HT-29 (cell line): ENCODE data around the gene RNF14. TPM values are rescaled to one million over a fixed set of nuclear protein-coding genes. Genes with fewer than 3 reads are reported as not detected.
"Not testable (repeated sequence)": the region's sequence is repeated elsewhere in the genome, so short reads cannot be mapped to it uniquely, and the experiment has no call there.

Experiments
- DNase-seq: peaks from one replicate; pipeline ENCODE4 v3.0.0-alpha.2; 2015; ENCODE audit warnings: low spot score
- total RNA-seq: library from RNA; depleted of rRNA; stranded (reverse); fragments of >200 nt; shearing (Covaris generic); gene quantifications from 2 replicates; pipeline ENCODE4 v1.2.3, GENCODE V29; 2014; rRNA removed

RNF14 gene, protein sequence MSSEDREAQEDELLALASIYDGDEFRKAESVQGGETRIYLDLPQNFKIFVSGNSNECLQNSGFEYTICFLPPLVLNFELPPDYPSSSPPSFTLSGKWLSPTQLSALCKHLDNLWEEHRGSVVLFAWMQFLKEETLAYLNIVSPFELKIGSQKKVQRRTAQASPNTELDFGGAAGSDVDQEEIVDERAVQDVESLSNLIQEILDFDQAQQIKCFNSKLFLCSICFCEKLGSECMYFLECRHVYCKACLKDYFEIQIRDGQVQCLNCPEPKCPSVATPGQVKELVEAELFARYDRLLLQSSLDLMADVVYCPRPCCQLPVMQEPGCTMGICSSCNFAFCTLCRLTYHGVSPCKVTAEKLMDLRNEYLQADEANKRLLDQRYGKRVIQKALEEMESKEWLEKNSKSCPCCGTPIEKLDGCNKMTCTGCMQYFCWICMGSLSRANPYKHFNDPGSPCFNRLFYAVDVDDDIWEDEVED
- 12.0 and 17.5 TPM in 2 replicates for total RNA-seq

DNA sequence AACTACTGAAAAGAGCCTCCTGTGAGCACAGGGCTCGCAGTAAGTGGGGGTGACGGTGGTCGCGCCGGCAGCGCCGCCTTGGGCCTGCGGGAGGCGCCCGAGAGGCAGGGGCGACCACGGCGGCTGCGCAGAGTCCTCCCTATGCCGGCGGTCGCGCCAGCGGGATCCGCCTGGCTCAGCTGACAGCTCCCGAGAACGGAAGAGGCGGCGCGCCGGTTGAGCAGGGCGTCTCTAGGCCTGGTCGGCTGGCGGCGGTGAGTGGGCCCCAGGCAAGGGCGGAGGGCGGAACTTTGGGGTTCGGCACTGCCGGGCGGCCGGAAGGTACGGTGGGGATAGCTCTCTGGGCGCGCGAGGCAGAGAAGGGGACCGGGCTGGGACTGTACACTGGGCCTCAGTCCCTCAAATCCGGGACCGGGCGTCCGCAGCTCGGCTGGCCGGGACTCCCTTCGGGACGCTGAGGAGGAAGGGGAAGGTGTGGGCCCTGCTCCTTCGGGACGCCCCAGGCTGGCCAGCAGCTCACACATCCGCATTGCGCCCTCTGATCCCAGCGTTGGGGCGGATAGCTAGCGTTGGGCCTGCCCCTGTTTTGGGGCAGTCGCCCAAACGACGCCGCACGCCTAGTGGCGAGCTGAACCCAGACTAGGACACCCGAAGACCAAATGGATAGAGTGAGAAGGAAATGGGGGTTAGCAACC is at the start of gene RNF14:
TSS of gene RNF14 (plus strand) at position 192 of the 695 bp plus-strand sequence. CDS start 4,484 bp downstream, outside the sequence.
- peak; percentile 96 for DNase-seq

DNA sequence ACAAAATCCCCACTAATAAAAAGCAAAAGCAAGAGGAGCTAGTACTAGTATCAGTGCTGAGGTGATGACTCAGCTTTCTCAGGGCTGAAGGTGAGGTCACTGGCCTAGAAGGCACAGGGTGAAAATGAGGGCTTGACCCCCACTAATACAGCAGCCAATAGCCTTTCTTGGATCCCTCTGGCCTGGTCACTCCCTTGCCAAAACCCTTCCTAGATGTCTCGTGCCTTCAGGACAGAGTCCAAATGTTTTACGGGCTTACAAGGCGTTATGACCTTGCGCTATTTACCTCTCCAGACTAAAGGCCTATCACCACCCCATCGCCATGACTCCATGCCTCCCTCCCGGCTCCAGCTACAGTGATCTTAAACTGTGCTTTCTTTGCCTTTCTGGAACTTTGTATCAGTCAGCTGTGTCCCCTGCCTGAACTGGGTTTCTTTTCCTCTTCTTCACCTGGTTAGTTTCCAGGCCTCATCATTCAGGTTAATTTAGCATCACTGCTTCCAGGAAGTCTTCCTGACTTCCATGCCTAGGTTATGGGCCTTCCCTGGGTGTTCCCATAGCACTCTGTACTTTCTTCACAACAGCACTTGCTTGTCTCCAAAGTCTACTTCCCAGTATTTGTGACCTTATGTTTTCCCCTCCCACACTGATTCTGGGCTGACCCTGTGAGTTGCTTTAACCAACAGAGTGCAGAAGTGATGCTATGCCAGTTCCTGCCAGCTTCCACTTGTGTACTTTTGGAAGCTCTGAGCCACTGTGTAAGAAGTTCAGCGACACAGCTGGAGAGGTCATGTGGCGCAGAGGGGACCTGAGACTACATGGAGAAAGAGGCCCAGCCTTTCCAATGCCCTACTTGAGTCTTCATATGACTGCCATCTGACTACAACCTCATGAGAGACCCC is 49.4 kb upstream of the RNF14 start:
- no peak for DNase-seq

DNA sequence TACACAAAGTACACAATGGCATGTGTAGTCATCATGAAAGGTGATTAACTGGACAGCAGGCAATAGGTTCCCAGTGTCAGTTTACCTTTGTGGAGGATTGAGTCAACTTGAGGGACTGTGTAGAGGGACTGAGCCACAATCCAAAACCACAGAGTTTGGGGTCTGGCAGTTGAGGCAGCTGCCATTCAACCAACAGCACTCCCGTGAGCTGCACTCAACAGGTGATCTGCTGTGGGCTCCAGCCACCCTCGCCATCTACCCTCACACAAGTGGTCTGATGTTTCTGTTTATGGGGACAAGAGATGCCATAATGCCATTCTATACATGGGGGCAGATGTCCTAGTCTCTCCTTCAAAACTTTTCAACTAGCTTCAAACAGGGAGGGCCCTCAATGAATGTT is 48.1 kb upstream of the RNF14 start:
- no peak for DNase-seq

DNA sequence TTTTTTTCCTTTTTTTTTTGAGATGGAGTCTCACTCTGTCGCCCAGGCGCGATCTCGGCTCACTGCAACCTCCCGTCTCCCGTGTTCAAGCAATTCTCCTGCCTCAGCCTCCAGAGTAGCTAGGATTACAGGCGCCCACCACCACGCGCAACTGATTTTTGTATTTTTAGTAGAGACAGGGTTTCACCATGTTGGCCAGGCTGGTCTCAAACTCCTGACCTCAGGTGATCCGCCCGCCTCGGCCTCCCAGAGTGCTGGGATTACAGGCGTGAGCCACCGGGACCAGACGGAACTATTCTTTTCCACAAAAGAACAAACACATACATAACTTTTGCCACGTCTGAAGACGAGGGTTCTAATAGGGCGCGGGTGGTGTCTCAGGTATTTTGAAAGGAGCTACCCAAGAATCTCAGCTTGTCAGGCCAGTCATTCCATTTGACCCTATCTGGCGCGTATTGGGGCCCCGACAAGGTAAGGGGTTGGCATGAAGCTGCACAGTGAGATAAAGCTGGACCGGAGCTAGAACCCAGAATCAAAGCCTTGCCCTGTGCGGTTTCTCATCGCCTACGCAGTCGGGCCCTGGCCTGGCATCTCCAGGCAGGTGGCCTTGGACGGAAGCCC is 46.0 kb upstream of the RNF14 start:
- not testable (repeated sequence) for DNase-seq

DNA sequence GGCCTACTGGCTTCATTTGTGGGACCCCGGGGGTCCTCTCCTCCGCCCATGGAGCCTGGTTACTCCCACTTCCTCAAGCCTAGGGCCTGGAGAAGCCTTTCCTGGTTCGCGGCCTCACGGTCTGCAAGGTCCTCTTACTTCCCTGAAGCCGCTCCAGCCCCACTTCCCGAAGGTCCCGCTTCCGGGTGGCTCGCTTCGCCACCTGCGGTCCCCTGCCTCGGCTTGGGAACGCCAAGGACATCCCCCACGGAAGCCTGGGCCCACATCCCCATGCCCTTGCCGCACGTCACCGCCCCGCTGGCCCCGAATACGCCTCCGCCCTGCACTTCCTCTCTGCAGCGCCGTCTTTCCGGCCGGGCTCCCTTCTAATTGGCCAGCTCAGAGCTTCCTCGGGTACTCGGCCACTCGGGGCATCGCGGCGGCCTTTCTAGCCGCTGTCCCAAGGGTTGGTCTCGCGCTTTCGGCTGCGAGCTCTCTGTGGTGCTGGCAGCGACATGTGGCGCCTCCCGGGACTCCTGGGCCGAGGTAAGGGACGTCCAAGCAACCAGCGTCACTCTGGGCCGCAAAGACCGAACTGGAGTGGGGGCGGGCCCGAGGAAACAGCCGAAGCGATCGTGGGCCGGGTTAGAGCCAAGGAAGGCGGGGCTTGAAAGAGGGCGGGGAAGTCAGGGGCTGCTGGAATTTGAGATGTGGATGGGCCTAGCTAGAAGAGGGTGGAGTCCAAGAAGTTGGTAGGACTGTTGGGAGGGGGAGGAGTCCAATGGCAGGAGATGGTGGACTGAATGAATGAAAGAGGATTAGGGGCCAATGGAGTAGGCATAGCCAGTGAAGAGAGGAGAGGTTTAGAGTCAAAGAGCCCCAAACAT is 45.2 kb upstream of the RNF14 start, which contains the start of gene DELE1:
TSS of gene DELE1 (plus strand) at position 424 of the 866 bp plus-strand sequence. CDS start at position 495, 71 bp downstream.
- peak; percentile 93 for DNase-seq

DNA sequence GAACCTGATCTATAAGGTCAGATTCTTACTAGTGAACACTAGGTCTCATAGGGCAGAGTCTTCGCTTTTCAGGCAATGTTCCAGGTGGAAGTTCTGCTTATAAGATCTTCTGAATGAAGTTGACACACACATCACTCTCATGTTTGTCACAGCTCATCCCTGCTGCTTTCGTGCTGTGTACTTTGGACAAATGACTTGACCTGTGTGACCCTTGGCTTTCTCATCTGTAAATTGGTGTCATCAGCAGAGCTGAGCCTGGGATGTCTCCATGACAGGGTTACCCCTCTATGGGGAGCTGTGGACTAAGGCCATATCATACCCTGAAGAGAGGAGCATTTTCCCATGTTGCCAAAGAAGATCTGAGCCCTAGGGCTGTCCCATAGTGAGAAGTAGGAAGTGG is 42.5 kb upstream of the RNF14 start:
- DNase-seq = no peak

DNA sequence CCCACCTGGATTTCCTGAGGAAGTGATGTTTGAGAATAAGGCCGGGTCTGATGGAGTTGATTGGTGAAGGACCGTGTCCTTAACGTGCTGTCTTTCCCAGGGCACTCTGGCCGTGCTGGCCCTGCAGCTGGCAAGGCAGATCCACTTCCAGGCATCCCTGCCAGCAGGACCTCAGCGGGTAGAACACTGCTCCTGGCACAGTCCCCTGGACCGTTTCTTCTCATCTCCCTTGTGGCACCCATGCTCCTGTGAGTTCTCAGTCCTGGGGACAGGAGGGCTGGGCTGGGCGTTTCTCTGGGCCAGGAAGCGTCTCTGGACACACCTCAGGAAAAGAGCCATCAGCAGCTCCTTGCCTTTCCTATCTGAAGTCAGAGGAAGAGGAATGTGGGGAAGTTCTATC is 40.9 kb upstream of the RNF14 start:
- no peak for DNase-seq

DNA sequence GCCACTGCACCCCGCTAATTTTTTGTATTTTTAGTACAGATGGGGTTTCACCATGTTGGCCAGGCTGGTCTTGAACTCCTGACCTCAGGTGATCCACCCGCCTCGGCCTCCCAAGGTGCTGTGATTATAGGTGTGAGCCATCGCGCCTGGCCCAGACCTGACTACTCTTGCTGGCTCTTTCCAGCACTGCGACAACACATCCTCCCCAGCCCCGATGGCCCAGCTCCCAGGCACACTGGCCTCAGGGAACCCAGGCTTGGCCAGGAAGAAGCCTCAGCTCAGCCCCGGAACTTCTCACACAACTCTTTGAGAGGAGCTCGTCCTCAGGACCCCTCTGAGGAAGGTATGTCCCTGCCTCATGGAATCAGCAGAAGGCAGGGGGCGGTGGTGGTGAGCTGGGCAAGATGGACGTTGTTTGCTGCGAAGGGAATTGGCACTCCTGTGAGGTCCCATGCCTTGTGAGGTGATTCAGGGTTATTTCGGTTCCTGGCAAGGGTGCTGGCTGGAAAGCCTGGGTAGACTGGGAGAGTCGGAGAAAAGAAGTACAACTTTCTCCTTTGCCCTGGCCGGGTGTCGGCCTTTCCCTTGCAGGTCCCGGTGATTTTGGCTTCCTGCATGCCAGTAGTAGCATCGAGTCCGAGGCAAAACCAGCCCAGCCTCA is 39.4 kb upstream of the RNF14 start:
- no peak for DNase-seq

DNA sequence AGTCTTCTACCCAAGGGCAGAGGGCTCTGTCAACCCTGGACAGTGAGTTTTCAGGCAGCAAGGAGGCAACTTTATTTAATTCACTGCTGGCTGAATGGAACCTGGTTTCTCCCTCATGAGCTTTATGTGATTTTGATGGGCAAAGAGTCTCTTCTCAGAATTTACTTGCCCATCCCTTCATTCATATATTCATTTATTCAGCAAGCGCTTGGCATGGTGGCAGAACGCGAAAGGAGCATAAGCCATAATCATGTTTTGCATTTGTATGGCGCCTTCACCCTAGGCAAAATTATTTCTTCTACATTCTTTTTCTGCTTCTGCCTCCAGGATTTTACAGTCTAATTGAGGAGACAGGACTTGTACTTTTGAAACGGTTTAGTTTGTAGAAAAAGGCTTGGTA is 37.2 kb upstream of the RNF14 start:
- DNase-seq = no peak

DNA sequence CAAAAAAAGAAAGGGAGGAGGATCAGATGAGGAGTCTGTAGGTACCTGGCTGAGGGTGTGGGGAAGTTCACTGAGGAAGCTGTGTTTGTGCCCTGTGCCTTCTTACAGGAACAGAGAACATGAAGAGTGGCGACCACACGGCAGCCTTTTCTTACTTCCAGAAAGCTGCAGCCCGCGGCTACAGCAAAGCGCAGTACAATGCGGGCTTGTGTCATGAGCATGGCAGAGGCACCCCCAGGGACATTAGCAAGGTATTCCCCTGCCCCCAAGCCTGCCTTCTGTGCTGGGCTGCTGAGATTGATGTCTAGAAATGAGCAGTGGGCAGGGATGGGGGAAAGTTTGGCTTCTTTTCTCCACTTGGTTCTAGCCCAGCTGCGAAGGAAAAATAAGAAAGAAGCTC is 35.8 kb upstream of the RNF14 start:
- no peak for DNase-seq

DNA sequence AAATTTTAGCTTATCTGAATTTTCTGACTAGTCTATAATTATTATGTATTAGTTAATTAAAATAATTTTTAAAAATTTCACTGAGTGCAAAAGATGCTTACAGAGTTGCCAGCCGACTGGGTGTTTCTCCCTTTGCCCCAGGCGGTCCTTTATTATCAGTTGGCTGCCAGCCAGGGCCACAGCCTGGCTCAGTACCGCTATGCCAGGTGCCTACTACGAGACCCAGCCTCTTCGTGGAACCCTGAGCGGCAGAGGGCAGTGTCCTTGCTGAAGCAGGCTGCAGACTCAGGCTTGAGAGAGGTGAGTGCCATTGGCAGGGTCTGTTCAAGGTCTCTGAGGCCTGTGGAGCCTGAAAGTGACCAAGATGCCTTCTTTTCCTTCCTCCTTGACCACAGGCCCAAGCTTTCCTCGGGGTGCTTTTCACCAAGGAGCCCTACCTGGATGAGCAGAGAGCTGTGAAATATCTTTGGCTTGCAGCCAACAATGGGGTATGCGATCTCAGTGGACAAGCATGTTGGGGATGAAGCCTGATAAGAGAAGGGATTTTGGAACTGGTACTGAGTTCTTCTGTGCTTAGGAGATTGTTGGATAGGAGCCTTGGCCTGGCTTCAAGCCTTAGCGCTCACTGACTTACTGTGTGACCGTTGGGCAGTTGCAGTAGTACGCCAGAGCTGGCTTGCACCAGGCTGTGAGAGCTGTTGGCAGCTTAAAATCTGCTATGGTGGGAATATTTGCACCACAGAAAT is 34.6 kb upstream of the RNF14 start:
- DNase-seq = peak; percentile 23

DNA sequence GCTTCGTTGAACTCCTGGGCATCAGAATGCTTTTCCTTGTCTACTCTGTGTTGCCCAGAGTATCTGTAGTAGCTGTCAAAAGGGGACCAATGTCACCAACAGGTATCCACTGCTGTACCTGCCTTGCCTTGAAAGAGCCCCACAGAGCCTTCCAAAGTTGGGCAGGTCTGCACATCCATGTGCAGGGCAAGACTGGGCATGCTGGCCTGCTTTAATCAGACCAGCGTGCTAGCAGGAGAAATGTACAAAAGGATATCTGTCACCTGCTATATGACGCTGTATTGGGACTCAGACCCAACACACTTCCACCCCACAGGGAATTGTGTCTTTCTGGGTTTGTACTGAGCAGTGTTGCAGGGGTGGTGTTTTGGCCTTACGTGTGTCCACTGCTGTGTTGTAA is 33.4 kb upstream of the RNF14 start:
- DNase-seq = no peak

DNA sequence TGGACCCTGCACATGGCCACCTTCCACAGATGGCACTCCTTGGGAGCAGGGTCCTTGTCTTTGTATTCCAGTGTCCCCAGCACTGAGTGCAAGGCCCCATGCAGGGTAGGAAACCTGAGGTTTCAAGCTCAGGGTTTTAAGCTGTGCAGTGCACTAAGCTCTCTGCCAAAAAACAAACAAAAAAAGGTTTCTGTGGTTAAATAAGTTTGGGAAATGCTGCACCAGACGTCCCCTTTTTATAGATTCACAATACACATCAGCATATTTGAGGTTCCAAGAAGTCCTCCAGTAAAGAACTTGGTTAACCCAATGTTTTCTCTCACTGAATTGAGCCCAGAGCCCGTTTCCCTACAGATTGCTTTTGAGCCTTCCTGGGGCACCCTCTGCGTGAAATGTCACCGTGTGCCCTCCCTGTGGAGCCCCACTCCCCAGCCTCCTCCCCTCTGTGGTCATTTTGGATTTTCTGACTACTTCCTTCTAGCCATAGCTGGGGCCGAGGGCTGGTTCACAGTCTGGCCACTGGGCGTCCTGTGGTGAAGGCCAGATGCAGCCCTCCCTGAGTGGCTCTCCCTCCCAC is 28.1 kb upstream of the RNF14 start:
- peak; percentile 23 for DNase-seq

DNA sequence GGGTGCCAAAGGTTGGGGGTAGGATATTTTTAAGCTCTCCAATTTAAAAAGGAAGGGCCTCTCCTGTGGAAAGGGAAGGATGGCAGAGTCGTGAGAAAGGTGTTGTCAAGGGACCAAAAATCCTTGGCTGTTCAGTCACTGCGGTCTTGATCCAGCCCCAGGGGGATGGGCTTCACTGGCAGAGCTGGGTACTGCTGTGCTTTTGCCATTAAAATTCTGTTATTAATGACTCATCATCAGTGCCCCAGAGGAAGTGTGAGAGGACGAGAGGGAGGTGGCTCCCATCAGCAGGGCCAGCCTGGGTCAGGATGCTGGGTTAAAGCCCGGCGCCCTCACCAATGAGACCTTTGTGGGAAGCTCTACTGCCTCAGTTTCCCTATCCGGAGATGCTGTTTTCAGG is 27.6 kb upstream of the RNF14 start:
- DNase-seq = no peak

DNA sequence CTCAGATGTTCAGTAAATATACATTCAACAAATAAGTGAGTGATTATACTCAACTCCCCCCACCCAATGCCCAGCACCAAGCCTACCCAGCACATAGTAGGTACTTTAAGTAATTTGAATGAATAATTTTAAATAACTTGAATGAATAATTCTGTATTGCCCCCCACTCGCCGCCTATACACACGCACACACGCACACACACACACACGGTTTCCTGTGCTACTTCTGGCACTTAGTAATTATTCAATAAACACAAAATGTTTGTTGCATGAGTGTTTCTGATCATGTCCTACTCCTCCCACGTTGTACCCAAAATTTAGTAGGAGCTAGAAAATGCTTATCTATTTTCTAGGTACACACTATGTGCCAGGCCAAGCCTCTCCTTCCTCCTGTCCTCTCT is 27.1 kb upstream of the RNF14 start:
- no peak for DNase-seq

DNA sequence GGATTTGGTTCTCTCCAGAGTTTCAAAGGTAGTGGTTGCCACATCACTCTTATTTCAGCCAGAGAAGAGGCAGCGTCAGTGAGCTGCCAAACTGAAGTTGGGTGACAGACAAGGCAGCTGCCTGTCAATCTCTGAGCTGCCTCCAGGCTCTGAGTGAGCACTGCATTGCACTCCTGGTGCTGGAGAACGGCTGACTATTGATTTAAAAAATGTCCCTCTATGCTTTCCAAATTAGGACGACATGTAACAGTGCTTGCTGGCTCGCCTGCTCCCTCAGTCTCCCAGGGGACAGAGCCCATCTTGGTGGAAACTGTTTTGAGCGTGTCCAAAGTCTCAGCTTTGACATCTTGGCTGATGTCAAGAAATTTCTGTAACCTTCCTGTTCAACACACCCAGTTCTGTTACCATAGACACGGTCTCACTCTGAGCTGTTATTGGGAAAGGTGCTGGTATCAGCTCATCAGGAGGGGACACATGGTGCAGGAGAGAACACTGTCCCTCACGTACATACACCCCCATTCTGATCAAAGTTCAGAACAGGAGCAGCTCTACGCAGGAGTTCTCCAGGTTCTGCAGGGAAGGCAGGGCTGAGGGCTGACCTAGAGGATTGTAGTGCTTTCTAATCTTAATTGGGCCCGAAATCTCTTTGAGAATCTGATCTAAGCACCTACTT is 26.6 kb upstream of the RNF14 start:
- no peak for DNase-seq

DNA sequence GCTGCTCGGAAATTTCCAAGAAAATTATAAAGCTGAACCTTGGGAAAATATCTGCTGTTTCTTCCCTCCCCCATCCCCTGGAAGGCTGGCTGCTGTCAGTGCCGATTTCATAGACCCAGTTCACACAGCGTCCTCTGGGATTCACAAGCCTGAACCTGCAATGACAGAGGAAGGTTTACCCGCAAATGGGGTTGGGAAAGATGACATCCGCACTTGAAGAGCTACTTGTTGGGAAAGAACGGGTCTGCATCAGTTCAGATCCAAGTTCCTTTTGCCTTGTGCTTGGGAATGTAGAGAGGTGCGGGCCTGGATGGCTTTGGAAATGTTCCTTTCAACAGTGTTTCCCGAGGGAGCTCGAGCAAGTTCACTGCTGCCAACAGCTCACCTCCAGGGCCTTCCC is 24.8 kb upstream of the RNF14 start:
- DNase-seq = no peak

DNA sequence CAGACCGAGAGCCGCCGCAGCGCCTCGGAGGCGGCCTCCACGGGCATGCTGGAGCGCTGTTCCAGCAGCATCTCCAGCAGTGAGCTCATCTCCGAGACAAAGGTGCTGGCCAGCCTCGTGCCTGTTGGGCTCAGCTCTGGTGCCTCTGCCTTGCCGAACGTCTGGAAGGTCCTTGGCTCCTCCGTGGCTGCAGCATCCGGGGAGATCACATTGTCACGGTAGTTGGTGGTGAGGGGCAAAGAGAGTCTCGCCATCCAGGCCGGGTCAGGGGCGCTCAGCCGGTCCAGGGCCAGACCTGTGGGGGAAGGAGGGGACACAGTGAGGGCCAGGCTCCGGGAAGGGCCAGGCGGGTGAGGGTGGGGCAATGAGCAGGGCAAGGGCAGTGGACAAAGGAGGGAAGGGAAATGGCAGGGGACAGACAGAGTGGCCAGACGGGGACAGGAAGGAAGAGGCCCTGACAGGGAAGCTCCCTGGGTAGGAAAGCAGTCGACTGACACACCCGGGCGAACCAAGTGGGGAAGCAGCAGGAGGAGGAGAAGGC is 23.3 kb upstream of the RNF14 start:
- DNase-seq = no peak
